PFSK-1 (cell line): ENCODE data around the gene YPEL1.

Experiments
- FOXP2 ChIP-seq: optimal IDR thresholded peaks from 2 replicates; pipeline ENCODE3; 2011; ENCODE audit warnings: borderline replicate concordance, control low read depth, inconsistent platforms; ENCODE audit not compliant: insufficient read depth; ENCODE audit errors: extremely low read length, extremely low read depth
- POLR2AphosphoS5 ChIP-seq: IDR thresholded peaks from 2 replicates; pipeline ENCODE4 v1.6.1; 2012; ENCODE audit warnings: low read depth, mild to moderate bottlenecking, control low read depth, low read length, moderate library complexity
- REST ChIP-seq, 2 experiments: IDR thresholded peaks; 2 replicates each; pipeline versions ENCODE4 v1.6.1 to v1.8.0; 2011 to 2012; ENCODE audit warnings: low read depth in 2 of 2, low read length in 2 of 2, control low read depth in 1 of 2, inconsistent platforms in 1 of 2, mild to moderate bottlenecking in 1 of 2, moderate library complexity in 1 of 2; ENCODE audit not compliant: insufficient read depth in 1 of 2
- SIN3A ChIP-seq: IDR thresholded peaks from 2 replicates; pipeline ENCODE4 v1.6.1; 2012; ENCODE audit warnings: mild to moderate bottlenecking, low read length, moderate library complexity, borderline replicate concordance; ENCODE audit not compliant: insufficient read depth
- TAF1 ChIP-seq: IDR thresholded peaks from 2 replicates; pipeline ENCODE4 v1.6.1; 2012; ENCODE audit warnings: low read length, control low read depth, borderline replicate concordance; ENCODE audit not compliant: insufficient read depth

Gene YPEL1

GRCh38 chr22:21768435-21768834, 32.8 kb upstream of the YPEL1 start:
- no peak for TF ChIP-seq REST (IDR thresholded peaks at IDR 0.05; ENCODE audit: insufficient read depth in 1 of 2, low read depth in 2 of 2, low read length in 2 of 2)
- TF ChIP-seq SIN3A = no peak
- no peak for TF ChIP-seq FOXP2
- TF ChIP-seq POLR2AphosphoS5 = no peak
- TF ChIP-seq TAF1 = no peak

GRCh38 chr22:21766691-21767462, 31.3 kb upstream of the YPEL1 start:
- no peak for TF ChIP-seq POLR2AphosphoS5
- TF ChIP-seq TAF1 = no peak
- TF ChIP-seq FOXP2 = no peak
- TF ChIP-seq SIN3A = no peak
- no peak for TF ChIP-seq REST (IDR thresholded peaks at IDR 0.05; ENCODE audit: insufficient read depth in 1 of 2, low read depth in 2 of 2, low read length in 2 of 2)

GRCh38 chr22:21765909-21766529, 30.4 kb upstream of the YPEL1 start:
- no peak for TF ChIP-seq REST (IDR thresholded peaks at IDR 0.05; ENCODE audit: insufficient read depth in 1 of 2, low read depth in 2 of 2, low read length in 2 of 2)
- TF ChIP-seq SIN3A = no peak
- no peak for TF ChIP-seq TAF1
- TF ChIP-seq FOXP2 = no peak
- no peak for TF ChIP-seq POLR2AphosphoS5

- TF ChIP-seq TAF1 = no peak
- TF ChIP-seq FOXP2 = no peak
- TF ChIP-seq POLR2AphosphoS5 = no peak
- no peak for TF ChIP-seq REST (IDR thresholded peaks at IDR 0.05; ENCODE audit: insufficient read depth in 1 of 2, low read depth in 2 of 2, low read length in 2 of 2)
- TF ChIP-seq SIN3A = no peak
These were observed 28.6 kb upstream of the YPEL1 start for GRCh38 chr22:21764038-21764804.
